Endodermal cell (in vitro differentiated cells): Measurements from ENCODE around the gene CTTN. TPM values are rescaled to one million over a fixed set of nuclear protein-coding genes. Genes with fewer than 3 reads are reported as not detected.

Source experiments
- DNase-seq: peaks from one replicate; pipeline ENCODE4 v3.0.0-alpha.2; 2017
- H3K27ac ChIP-seq: 2 replicates; pipeline ENCODE4 v1.5.1; 2013; ENCODE audit warnings: mild to moderate bottlenecking, low read depth, low read length, moderate library complexity
- H3K27me3 ChIP-seq: 2 replicates; pipeline ENCODE4 v1.6.1; 2013; ENCODE audit warnings: mild to moderate bottlenecking, low read length, moderate library complexity; ENCODE audit not compliant: insufficient read depth, control insufficient read depth, poor library complexity, severe bottlenecking
- H3K36me3 ChIP-seq: 2 replicates; pipeline ENCODE4 v1.7.0; 2013; ENCODE audit warnings: mild to moderate bottlenecking, low read length, moderate library complexity; ENCODE audit not compliant: control insufficient read depth, insufficient read depth
- H3K4me1 ChIP-seq: one replicate; pipeline ENCODE4 v1.7.0; 2013; ENCODE audit warnings: low read length; ENCODE audit not compliant: control insufficient read depth, insufficient read depth
- H3K4me3 ChIP-seq: 2 replicates; pipeline ENCODE4 v1.5.1; 2013; ENCODE audit warnings: mild to moderate bottlenecking, low read length, moderate library complexity
- H3K9ac ChIP-seq: 2 replicates; pipeline ENCODE4 v1.6.1; 2013; ENCODE audit warnings: mild to moderate bottlenecking, low read length, moderate library complexity; ENCODE audit not compliant: poor library complexity, severe bottlenecking; ENCODE audit errors: extremely low read depth
- H3K9me3 ChIP-seq: 2 replicates; pipeline ENCODE4 v1.6.1; 2013; ENCODE audit warnings: mild to moderate bottlenecking, low read length, moderate library complexity; ENCODE audit not compliant: control insufficient read depth
- H3K27ac Mint-ChIP-seq: 2 replicates; pipeline ENCODE4 v1.8.0; 2020; ENCODE audit warnings: mixed read lengths
- H3K27me3 Mint-ChIP-seq: 2 replicates; pipeline ENCODE4 v1.8.0; 2021; ENCODE audit warnings: mild to moderate bottlenecking, mixed read lengths; ENCODE audit not compliant: insufficient read depth
- H3K36me3 Mint-ChIP-seq: 2 replicates; pipeline ENCODE4 v1.8.0; 2020; ENCODE audit warnings: low read depth, mixed read lengths
- H3K4me1 Mint-ChIP-seq: 2 replicates; pipeline ENCODE4 v1.8.0; 2020; ENCODE audit warnings: mixed read lengths
- H3K4me3 Mint-ChIP-seq: 2 replicates; pipeline ENCODE4 v1.8.0; 2020; ENCODE audit warnings: mild to moderate bottlenecking, moderate library complexity, mixed read lengths
- H3K9me3 Mint-ChIP-seq: 2 replicates; pipeline ENCODE4 v1.8.0; 2020; ENCODE audit warnings: mild to moderate bottlenecking, mixed read lengths
- CTCF ChIP-seq: fragments of 200-600 bp; sonication (generic); conservative IDR thresholded peaks from 2 replicates; pipeline ENCODE4 v1.5.0; 2021; ENCODE audit warnings: antibody characterized with exemption, mild to moderate bottlenecking
- WGBS, 2 experiments: methylation state at CpG; one replicate each; pipeline versions ENCODE4 v1.1.5 to v1.1.7; 2013; ENCODE audit warnings: missing lambda C conversion rate in 2 of 2, mixed read lengths in 1 of 2; ENCODE audit not compliant: insufficient coverage in 1 of 2, insufficient read length in 1 of 2; 5-methylcytosine and 5-hydroxymethylcytosine counted together
- total RNA-seq, 2 donors: library from RNA; stranded (reverse); fragmentation: NEBNext Ultra II Directional in 1 of 2; extraction: Animal tissue kit (Norgen Biotek cat#: 25700) in 1 of 2; gene quantifications; 2 replicates in 1 of 2; 3 replicates in 1 of 2; pipeline ENCODE4 v1.2.1, GENCODE V29; 2021

The CTTN gene
- total RNA-seq, 2 donors from 2014 or later = 282 to 283 TPM

GRCh38 chr11:70431611-70432010, 33.3 kb downstream of the CTTN start:
- Histone ChIP-seq H3K27ac (no peak overlapping the region), H3K4me1 (no peaks in the 10 kb centered on the region), H3K9me3 (no peaks in the 10 kb centered on the region), H3K27me3 (no peaks in the 10 kb centered on the region), H3K9ac (no peak overlapping the region), H3K36me3 (peaks cover 88% of the 10 kb centered on the region), H3K4me3 (no peak overlapping the region)
- no peaks in the 10 kb centered on the region for H3K4me1 Mint-ChIP-seq
- WGBS, 2 experiments = 95 to 97% methylated on average over 4 to 12 of the region's 12 CpGs
- peaks cover 80% of the 10 kb centered on the region for H3K36me3 Mint-ChIP-seq
- no peak for DNase-seq
- TF ChIP-seq CTCF = no peak
- no peak overlapping the region for H3K4me3 Mint-ChIP-seq
- H3K27ac Mint-ChIP-seq = no peak overlapping the region
- no peaks in the 10 kb centered on the region for H3K9me3 Mint-ChIP-seq
- H3K27me3 Mint-ChIP-seq = no peaks in the 10 kb centered on the region

- H3K4me1 ChIP-seq = no peaks in the 10 kb centered on the region
- DNase-seq = no peak
- H3K27ac ChIP-seq = no peak overlapping the region
- no peaks in the 10 kb centered on the region for H3K27me3 ChIP-seq
- Mint-ChIP-seq H3K36me3 (peaks cover 85% of the 10 kb centered on the region), H3K4me3 (no peak overlapping the region), H3K27me3 (no peaks in the 10 kb centered on the region), H3K9me3 (no peaks in the 10 kb centered on the region), H3K4me1 (no peaks in the 10 kb centered on the region), H3K27ac (peak overlapping the region; percentile 18)
- no peak for TF ChIP-seq CTCF
- H3K9ac ChIP-seq = no peak overlapping the region
- peaks cover 93% of the 10 kb centered on the region for H3K36me3 ChIP-seq
- H3K9me3 ChIP-seq = no peaks in the 10 kb centered on the region
- H3K4me3 ChIP-seq = no peak overlapping the region
- WGBS, 2 experiments = 82 to 86% methylated on average over 8 to 14 of the region's 16 CpGs
These were observed 33.7 kb downstream of the CTTN start for GRCh38 chr11:70432065-70432464.

GRCh38 chr11:70432580-70432979, 34.3 kb downstream of the CTTN start:
- H3K36me3 Mint-ChIP-seq = peaks cover 86% of the 10 kb centered on the region
- no peaks in the 10 kb centered on the region for H3K9me3 ChIP-seq
- no peaks in the 10 kb centered on the region for H3K27me3 ChIP-seq
- H3K4me3 Mint-ChIP-seq = no peak overlapping the region
- H3K27me3 Mint-ChIP-seq = no peaks in the 10 kb centered on the region
- peaks cover 93% of the 10 kb centered on the region for H3K36me3 ChIP-seq
- no peak overlapping the region for H3K9ac ChIP-seq
- no peak for DNase-seq
- peak overlapping the region; percentile 18 for H3K27ac Mint-ChIP-seq
- no peak for TF ChIP-seq CTCF
- WGBS, 2 experiments = 93 to 94% methylated on average over 12 to 15 of the region's 15 CpGs
- H3K4me3 ChIP-seq = no peak overlapping the region
- no peaks in the 10 kb centered on the region for H3K9me3 Mint-ChIP-seq
- no peaks in the 10 kb centered on the region for H3K4me1 ChIP-seq
- no peaks in the 10 kb centered on the region for H3K4me1 Mint-ChIP-seq
- no peak overlapping the region for H3K27ac ChIP-seq
